Stimulated activated CD4-positive, alpha-beta T cell treated with anti-CD3 and anti-CD28 coated beads, Interleukin-2, amount 100 ng/mL, for 4 hours (primary cell): ENCODE results near the gene ARPIN.
"Not testable (repeated sequence)": the region's sequence is repeated elsewhere in the genome, so short reads cannot be mapped to it uniquely, and the experiment has no call there.

Source experiments
- DNase-seq: peaks from one replicate; pipeline ENCODE4 v3.0.0-alpha.2; 2020; ENCODE audit warnings: low read depth

ARPIN gene

GRCh38 chr15:89912674-89913396, at the start of gene ARPIN:
Gene ARPIN, minus strand, starts transcription at chr15:89912952. Its CDS starts 117 bp downstream, at chr15:89912835.
- no peak for DNase-seq

GRCh38 chr15:89958107-89958805, 45.5 kb upstream of the ARPIN start:
- DNase-seq, result no peak

GRCh38 chr15:89955449-89955998, 42.8 kb upstream of the ARPIN start:
- not testable (repeated sequence) for DNase-seq

- DNase-seq, result no peak
Measured at GRCh38 chr15:89954541-89954940, 41.8 kb upstream of the ARPIN start.

GRCh38 chr15:89948796-89949195, 36.0 kb upstream of the ARPIN start:
- no peak for DNase-seq

GRCh38 chr15:89947385-89947784, 34.6 kb upstream of the ARPIN start:
- no peak for DNase-seq

GRCh38 chr15:89946681-89947299, 34.0 kb upstream of the ARPIN start:
- no peak for DNase-seq

GRCh38 chr15:89943721-89944120, 31.0 kb upstream of the ARPIN start:
- not testable (repeated sequence) for DNase-seq

GRCh38 chr15:89939910-89940309, 27.2 kb upstream of the ARPIN start:
- no peak for DNase-seq

- DNase-seq, result not testable (repeated sequence)
Measured at GRCh38 chr15:89939377-89939776, 26.6 kb upstream of the ARPIN start.

- no peak for DNase-seq
Measured at GRCh38 chr15:89937365-89938350, 24.9 kb upstream of the ARPIN start.

GRCh38 chr15:89936786-89937265, 24.1 kb upstream of the ARPIN start:
- DNase-seq, result no peak

- DNase-seq, result no peak
Measured at GRCh38 chr15:89936051-89936785, 23.5 kb upstream of the ARPIN start.

- no peak for DNase-seq
Measured at GRCh38 chr15:89932880-89933279, 20.1 kb upstream of the ARPIN start.

GRCh38 chr15:89928421-89928820, 15.7 kb upstream of the ARPIN start:
- DNase-seq, result no peak

- DNase-seq, result no peak
Measured at GRCh38 chr15:89926158-89926557, 13.4 kb upstream of the ARPIN start.

- DNase-seq, result no peak
Measured at GRCh38 chr15:89917442-89918101, 4.8 kb upstream of the ARPIN start.

GRCh38 chr15:89916660-89917059, 3.9 kb upstream of the ARPIN start:
- DNase-seq, result no peak

- DNase-seq, result no peak
Measured at GRCh38 chr15:89912145-89912673, 543 bp downstream of the ARPIN start.
